Endometrial microvascular endothelial cells (primary cell): ENCODE results near the gene WAC. TPM values are rescaled to one million over a fixed set of nuclear protein-coding genes. Genes with fewer than 3 reads are reported as not detected.
"Not testable (repeated sequence)": the region's sequence is repeated elsewhere in the genome, so short reads cannot be mapped to it uniquely, and the experiment has no call there.

Source experiments
- in situ Hi-C: cut with HindIII; loops from 2 replicates; pipeline ENCODE4 v1.10.0; 2017; ENCODE audit warnings: low sequenced_read_pairs, low pct_unique_long_range_greater_than_20kb; ENCODE audit errors: inconsistent ontology term
- total RNA-seq: library from RNA; depleted of rRNA; stranded (reverse); fragments of >200 nt; gene quantifications from one replicate; pipeline ENCODE4 v1.2.3, GENCODE V29; 2015; ENCODE audit errors: inconsistent ontology term

WAC gene, protein sequence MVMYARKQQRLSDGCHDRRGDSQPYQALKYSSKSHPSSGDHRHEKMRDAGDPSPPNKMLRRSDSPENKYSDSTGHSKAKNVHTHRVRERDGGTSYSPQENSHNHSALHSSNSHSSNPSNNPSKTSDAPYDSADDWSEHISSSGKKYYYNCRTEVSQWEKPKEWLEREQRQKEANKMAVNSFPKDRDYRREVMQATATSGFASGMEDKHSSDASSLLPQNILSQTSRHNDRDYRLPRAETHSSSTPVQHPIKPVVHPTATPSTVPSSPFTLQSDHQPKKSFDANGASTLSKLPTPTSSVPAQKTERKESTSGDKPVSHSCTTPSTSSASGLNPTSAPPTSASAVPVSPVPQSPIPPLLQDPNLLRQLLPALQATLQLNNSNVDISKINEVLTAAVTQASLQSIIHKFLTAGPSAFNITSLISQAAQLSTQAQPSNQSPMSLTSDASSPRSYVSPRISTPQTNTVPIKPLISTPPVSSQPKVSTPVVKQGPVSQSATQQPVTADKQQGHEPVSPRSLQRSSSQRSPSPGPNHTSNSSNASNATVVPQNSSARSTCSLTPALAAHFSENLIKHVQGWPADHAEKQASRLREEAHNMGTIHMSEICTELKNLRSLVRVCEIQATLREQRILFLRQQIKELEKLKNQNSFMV
- 79.6 TPM for total RNA-seq

DNA sequence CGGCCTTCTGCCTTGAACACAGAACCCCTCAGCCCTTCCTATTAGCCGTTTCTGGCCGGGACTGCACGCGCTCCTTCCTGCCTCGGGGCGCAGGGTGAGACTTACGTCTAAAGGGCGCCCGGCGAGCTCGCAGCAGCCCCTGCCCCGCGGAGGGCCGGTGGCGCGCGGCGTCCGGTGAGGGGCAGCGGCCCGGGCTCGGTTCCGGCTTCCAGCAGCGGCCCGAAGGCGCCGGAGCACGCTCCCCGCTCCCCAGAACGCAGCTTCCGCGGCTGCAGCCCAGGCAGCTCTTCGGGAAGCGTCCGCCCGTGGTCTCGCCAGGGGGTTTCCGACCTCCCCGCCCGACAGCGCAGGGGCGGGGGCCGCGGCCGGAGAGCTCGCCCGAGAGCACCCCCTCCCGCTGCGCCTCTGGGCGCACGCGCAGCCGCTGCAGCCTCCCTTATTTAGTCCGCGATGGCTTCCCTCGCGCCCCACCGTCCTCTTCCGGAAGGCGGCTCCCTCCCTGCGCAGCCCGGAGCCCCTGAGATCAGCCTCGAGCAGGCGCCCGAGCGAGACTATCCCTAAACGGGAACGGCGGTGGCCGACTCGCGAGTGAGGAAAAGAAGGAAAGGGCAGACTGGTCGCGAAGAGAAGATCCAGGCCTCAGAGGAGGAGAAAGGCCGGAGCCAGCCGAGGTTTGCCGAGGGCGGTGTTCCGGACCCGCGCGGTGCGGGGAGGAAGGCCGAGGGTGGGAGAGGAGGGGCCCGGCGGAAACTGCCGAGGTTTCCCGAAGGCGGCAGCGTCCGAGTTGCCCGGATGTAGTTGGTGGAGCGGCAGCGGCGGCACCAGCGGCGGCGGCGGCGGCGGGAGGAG, at the start of gene WAC:
Gene WAC, plus strand, starts transcription at position 782 of the 849 bp plus-strand sequence. CDS start 462 bp downstream, outside the sequence.
- in situ Hi-C loops, result no loop called here

DNA sequence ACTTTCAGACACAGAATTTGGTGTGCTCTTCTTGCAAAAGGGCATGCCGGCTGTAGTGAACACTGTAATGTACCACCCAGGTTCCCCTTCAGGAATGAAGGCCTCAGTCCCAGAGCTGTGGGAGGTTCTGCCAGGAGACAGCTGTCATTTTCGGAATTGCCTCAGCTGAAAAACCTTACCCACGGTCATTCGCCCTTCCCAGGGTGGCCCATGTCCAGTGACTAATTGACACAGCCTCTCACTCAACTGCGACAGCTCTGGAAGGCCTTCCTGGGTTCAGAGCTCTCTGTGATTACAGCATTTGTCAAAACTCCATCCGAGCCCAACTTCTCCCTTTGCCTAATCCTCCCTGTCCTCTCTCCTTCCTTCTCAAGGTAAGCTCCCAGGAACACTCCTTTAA, 43.7 kb upstream of the WAC start:
- in situ Hi-C loops, result no loop called here

DNA sequence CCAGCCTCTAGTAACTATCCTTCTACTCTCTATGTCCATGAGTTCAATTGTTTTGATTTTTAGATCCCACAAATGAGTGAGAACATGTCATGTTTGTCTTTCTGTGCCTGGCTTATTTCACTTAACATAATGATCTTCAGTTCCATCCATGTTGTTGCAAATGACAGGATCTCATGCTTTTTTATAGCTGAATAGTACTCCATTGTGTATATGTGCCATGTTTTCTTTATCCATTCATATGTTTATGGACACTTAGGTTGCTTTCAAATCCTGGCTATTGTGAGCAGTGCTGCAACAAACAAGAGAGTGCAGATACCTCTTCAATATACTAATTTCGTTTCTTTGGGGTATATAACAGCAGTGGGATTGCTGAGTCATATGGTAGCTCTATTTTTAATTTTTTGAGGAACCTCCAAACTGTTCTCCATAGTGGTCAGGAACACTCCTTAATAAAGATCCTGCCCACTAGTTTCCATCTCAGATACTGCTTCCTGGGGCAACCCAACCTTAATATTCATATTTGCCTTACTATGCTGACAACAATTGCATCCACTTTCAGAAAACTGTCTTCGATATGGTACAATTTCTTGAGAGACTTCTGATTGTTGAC, 42.6 kb upstream of the WAC start:
- in situ Hi-C loops, result not testable (repeated sequence)

DNA sequence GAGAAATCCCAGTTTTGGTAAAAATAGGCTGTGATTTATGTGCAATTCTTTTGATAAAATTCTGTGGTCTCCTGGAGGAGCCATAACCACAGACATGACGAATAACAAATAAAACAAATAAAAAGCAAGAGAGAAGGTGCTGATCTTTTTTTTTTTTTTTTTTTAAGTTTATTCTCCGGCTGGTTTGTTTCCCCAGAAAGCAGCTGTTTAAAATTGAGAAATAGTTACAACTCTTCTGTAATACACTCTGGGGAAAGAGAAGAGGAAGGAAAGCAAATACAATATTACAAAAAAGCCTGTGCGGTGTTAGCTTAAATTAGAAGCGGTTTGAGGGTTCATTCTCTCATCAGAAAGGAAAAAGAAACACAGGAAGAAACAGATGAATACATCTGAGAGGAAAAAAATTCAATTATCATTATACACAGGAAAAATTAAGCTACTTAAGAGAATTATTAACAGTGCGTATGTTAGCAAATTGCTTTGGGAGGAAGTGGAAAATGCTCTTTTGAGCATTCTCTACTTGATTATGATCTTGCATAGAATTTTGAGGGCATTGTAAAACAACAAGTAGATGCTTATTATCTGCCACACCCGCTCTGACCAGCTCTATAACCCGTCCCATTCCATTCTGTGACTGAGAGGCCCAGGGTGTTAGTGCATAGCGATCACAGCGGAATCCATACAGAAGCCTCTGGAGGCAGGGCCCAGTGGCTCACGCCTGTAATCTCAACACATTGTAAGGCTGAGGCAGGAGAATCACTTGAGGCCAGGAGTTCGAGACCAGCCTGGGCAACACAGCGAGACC, 40.6 kb upstream of the WAC start:
- in situ Hi-C loops, result no loop called here

DNA sequence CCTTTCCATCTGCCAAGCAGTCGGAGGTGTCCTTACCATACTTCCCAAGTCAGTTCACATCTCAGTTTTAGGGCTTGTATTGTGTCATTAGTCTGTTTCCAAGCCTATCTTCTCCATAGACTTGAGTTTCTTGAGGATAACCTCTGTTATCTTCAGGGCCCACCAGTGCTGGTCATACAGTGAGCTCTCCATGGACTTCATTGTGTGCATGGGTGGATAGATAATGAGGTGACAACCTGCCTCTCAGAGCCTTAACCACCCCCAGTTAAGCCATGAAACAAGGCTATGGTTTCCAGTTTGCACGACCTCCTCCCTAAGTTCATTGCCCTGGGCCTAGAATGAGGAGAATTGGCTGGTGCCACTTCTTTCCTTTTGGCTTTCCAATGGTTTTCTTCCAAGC, 38.5 kb upstream of the WAC start:
- in situ Hi-C loops, result no loop called here

DNA sequence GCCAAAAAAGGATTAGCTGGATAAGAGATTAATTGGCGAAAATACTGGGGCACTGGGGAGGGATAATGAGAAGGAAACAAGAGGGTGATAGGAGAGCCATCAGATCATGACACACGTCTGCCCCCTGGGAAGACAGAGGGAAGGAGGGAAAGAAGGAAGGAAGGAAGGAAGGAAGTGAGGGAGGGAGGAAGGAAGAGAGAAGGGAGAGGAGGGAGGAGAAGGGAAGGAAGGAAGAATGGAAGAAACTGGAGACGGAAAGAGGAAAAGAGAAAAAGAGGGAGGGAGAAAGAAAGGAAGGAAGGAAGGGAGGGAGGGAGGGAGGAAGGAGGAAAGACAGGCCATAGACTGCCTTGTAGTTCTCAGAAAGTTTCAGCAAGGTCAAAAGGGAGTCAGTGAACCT, 37.8 kb upstream of the WAC start:
- in situ Hi-C loops, result no loop called here

DNA sequence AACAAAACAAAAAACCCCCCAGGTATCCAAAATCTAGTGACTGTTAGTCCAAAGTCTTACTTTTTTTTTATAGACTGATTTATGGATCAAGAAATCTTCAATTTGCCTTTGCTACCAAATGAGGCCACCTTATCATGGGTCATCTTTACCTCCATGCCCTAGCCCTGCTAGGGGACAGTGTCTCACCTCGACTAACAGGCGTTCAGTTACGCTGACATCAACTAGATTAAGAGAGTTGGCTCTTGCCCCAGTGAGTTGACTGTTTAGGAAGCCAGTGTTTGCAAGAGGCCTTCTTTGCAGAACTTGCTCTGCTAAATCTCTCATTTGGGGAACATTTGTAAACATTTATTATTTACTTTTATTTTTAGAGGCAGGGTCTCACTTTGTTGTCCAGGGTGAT, 36.9 kb upstream of the WAC start:
- in situ Hi-C loops, result no loop called here

DNA sequence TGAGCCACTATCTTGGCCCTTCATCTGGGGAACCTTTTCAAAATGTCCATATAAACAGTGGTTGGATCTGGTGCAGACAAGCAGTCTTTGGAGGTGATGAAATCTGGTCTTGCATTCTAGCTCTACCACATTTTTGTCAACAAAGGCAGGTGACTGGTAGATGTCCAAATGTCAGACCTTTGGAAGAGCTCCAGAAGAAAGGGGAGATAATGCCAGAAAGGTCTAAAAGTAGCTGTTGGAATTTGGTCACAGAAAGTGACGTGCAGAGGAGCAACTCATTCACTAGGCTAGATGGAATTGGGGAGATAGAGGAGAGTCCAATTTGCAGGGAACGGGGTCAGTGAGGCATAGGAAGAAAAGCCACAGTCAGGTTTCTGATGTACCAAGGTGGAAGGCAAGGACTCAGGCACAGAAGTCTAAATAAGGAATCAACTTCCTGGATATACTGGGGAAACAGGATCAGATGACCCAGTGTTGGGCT, 36.4 kb upstream of the WAC start:
- in situ Hi-C loops, result no loop called here

DNA sequence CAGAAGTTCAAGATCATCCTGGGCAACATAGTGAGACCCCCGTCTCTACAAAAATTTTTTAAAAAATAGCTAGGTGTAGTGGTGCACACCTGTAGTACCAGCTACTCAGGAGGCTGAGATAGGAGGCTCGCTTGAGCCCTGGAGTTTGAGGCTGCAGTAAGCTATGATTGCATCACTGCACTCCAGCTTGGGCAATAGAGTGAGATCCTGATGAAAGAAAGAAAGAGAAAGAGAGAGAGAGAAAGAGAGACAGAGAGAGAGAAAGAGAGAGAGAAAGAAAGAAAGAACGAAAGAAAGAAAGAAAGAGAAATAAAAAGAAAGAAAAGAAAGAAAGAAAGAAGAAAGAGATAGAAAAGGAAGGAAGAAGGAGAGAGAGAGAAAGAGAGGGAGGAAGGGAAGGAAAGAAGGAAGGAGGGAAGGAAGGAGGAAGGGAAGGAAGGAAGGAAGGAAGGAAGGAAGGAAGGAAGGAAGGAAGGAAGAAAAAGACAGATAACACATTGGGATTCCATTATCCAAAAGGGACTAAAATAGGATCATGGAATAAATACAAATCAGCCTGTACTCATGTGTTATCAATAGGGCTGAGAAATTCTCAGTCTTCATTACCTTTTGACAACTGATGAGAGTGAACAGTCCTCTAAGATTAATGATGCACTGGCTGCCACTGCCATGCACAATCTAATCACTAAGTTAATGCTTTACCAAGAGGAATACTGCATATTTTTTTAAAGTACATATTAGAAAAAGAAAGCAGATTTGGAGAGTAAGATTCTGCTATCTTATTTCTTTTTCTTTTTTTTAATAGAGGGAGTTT, 35.4 kb upstream of the WAC start:
- in situ Hi-C loops, result no loop called here

DNA sequence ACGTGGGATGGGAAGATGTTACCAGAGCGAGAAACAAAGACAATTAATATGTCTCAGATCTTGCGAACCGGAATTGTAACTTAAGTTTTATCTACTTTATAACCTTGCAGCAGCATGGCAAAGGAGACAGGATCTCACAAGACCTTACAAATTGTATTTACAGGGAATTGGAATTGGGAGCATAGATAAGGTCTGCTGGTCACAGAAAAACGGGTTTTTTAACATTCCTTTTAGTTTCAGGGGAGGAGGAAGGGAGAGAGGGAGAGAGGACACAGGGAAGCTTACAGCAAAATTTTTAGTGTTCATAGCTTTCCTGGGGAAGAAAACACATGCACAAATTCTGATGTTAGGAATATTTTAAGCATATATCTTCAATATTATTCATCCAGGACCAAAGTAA, 32.7 kb upstream of the WAC start:
- in situ Hi-C loops, result not testable (repeated sequence)

DNA sequence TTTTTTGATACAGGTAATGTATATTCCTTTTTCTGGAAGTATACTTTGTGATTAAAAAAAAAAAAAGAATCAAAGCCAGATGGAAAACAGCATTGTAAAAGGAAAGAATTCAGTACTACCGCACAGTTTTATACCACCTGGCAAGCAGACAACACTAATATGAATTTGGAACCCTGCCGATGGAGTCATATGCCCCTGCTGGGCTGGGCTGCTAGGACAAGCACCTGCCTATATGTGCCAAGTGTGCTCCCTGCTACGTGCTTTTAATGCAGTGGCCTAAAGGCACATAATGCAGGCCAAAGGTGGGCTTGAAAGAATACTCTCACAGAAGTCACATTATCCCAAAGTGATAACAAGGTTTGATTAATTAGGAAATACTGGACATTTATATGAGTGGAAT, 29.8 kb upstream of the WAC start:
- in situ Hi-C loops, result no loop called here

DNA sequence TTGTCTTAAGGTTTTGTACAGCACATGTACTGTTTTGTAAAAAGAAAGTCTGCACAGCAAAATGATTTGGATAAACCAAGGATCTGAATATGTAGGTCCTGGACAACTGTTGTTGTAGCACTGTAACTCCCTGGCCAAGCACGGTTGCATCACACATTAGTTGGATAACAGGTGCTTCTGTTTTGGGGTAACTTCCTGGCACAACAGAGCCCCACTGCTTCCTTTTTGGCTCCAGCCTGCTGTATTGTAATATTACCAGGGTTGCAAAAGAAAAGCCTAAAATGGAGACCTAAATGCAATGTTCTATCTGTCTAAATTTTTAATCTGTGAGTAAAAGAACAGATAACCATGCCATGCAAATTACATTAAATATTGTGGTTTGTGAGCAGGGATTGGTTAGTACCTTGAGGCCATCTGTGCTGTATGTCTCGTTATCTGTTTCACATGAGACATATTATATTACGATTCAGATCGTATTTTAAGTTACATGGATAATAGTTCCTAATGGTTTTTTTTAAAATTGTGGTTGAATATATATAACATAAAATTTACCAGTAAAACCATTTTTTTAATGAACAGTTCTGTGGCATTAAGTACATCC, 27.5 kb upstream of the WAC start:
- in situ Hi-C loops, result no loop called here

DNA sequence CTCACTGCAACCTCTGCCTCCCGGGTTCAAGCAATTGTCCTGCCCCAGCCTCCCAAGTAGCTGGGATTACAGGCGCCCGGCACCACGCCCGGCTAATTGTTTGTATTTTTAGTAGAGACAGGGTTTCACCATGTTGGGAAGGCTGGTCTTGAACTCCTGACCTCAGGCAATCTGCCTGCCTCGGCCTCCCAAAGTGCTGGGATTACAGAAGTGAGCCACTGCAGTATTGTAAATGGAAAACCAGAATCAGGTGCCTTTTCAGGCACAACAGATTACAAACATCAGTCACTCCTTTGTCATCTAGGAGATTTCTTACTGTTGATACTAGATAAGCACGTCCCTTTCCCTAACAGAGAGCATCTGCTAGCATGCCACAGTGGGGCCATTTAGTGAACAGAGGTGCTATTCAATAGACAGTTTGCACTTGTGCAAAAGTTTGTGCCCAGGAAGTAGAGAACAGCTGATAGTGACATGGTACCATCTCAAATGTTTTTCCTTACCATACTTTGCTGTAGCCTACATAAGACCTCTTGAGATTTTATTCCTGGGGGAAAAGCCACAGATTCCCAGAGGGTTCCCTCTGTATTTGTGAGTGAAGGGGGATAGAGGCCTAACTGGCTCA, 24.5 kb upstream of the WAC start:
- in situ Hi-C loops, result no loop called here

DNA sequence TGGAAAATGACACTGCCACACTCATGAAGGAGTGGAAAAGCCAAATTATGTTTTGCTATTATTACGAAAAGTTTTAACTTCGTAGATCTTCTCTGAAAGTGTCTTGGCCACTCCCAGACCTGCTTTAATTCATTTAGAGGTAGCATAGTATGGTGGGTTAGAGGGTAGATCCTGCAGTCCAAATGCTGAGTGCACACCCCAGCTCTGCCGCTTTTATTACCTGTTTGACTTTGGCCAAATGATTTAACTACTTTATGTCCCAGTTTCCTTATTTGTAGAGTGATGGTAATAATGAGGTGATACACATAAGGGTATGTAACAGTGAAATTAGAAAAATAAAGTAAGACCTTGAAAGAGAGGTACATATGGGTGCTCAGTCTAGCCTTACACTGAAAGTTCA, 23.6 kb upstream of the WAC start:
- in situ Hi-C loops, result no loop called here

DNA sequence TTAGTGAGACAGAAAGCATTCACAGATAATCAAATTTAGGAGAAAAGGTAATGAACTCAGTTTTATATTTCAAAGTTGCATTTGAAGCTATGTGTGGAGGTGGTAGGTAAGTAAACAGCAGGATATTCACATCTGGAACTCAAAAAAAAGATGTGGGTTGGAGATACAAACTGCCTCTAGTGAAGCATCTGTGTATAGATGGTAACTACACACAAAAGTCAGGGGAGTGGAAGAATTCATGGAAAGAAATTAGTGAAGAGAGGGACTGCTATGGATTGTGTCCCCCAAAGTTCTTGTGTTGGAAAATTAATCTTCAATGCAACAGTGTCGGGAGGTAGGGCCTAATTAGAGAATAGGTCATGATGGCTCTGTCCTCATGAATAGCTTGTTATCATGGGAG, 18.3 kb upstream of the WAC start:
- in situ Hi-C loops, result no loop called here

DNA sequence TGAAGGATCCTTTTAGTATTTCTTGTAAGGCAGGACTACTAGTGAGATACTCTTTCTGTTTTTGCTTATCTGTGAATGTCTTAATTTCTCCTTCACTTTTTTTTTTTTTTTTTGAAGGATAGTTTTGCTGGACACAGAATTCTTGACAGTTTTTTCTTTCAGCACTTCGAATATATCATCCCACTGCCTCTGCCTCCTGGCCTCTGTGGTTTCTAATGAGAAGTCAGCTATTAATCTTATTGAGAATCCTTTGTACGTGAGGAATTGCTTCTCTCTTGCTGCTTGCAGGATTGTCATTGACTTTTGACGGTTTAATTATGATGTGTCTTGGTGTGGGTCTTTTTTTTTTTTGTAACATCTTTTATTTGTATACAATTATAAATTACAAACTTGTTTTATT, 12.6 kb upstream of the WAC start:
- in situ Hi-C loops, result no loop called here

DNA sequence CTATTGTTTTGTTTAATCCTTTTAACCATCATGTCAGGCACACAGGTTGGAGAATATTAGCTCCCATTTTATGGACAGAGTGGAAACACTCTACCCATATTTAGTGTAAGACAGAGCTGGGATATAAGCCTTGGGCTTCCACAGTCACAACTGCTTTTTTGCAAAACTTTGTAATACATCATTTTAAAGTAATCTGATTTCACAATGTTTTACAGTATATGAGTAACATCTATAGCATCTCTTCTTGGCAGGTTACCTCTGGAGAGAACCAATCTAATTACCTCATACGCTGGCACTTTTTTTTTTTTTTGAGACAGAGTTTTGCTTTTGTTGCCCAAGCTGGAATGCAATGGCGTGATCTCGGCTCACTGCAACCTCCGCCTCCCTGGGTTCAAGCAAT, 12.1 kb upstream of the WAC start:
- in situ Hi-C loops, result not testable (repeated sequence)
